Measurements from ENCODE around the gene SF3A2. TPM values are rescaled to one million over a fixed set of nuclear protein-coding genes. Genes with fewer than 3 reads are reported as not detected.
"Not testable (repeated sequence)": the region's sequence is repeated elsewhere in the genome, so short reads cannot be mapped to it uniquely, and the experiment has no call there.

The SF3A2 gene
- polyA plus RNA-seq, 1 donor from 2014 or later, result 37.8 TPM

DNA sequence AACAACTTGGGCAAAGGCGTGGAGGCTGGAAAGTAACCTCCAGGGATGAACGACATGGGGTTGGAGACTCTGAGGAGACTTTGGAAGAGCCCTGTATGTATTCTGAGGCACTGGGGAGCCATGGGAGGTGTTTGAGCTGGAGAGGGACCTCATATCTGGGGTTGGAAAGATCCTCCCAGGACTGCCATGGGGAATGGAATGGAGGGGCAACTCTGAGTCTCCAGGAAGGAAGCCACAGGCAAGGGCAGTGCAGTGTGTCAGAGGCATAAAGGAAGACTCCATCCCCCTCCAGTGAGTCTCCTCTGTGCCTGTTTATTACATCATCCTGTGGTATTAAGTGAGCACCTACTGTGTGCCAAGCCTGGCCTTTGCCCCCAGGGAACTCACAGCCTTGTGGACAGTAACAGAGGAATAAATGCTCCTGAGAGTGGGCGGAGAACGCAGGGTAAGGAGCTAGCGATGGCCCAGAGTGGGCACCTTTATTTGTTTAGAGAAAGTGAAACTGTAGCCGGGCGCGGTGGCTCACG lies 37.6 kb downstream of the SF3A2 start:
- H3K27ac Mint-ChIP-seq, result peak overlapping the region; percentile 95 to 100 (median 98)
- peaks cover 24 to 39% (median 27%) of the 10 kb centered on the region in 3 donors for H3K4me1 Mint-ChIP-seq
- H3K4me3 Mint-ChIP-seq, result peak overlapping the region; percentile 72 to 98 (median 86)
- peaks cover 14% of the 10 kb centered on the region for H3K36me3 Mint-ChIP-seq
- no peaks in the 10 kb centered on the region for H3K27me3 Mint-ChIP-seq
- no peaks in the 10 kb centered on the region for H3K9me3 Mint-ChIP-seq

DNA sequence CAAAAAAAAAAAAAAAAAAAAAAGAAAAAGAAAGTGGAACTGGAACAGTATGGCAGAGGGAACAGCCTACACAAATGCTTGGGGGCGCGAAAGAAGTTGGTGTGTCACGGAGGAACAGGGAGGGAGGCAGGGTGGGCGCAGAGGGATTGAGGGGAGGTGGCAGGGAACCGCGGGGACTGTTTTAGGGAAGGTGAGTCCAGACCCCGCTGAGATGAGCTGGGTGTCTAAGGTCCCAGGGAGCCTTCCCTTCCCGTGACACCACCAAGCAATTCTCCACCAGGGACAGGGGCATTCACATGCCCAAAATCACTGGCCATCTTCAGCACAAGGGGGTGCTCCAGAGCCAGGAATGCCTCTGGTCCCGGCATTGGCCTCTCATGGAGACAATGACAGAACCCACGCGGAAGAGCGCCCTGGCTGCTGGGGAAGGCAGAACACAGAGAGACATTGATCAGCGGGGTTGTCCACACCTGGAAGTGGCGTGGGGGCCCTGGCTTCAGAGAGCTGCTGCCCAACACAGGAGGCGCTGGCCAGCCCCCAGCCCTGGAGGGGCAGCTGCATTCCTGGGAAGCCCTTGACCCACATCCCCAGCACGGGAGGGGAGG lies 38.4 kb downstream of the SF3A2 start:
- Mint-ChIP-seq H3K4me1 (peaks cover 24 to 38% (median 27%) of the 10 kb centered on the region in 3 donors), H3K36me3 (peaks cover 13% of the 10 kb centered on the region), H3K9me3 (no peaks in the 10 kb centered on the region)

DNA sequence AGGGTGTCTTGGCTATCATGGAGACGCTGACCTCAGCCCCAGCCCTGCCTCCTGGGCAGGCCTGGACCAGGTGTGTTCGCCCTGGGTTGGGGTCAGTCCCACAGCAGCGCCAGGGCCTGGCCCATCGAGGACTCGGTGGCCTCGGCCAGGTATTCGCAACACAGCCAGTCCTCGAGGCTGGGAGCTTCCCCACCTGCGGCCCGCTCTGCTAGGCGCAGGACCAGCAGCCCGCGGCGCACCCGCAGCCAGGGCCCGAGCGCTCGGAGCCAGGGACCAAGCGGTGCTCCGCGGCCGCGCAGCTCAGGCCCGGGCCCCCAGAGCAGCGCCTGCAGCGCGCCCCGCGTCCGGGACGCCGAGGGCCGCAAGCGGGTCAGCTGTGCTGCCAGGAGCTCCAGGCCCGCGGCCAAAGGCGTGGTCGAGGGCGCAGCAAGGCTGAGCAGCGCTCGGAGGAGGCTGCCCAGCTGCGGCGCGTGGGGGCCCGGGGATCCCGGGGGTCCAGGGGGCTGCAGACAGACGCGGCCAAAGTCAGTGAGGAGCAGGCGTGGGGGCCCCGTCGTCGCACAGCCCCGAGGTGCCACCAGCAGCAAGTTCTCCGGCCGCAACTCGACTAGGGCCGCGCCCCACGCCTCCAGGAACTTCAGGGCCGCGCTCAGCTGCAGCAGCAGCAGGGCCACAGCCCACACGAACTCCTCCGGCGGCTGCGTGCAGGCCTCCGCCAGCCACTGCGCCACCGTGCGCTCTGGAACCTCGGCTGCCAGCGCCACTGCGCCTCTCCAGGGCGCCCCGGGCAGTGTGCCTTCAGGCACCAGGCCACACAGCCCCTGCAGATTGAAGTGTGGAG lies 39.2 kb downstream of the SF3A2 start:
- peak overlapping the region in 2 of 3 donors; percentile 93 to 100 for H3K27ac Mint-ChIP-seq
- peaks cover 13% of the 10 kb centered on the region for H3K36me3 Mint-ChIP-seq
- H3K27me3 Mint-ChIP-seq, result no peaks in the 10 kb centered on the region
- peak overlapping the region in 1 of 4 donors; percentile 98 for H3K4me3 Mint-ChIP-seq
- H3K9me3 Mint-ChIP-seq, result no peaks in the 10 kb centered on the region
- H3K4me1 Mint-ChIP-seq, result peaks cover 24 to 37% (median 27%) of the 10 kb centered on the region in 3 donors

More for the DNA sequence above, 38.4 kb downstream of the SF3A2 start:
- Mint-ChIP-seq H3K27me3 (no peaks in the 10 kb centered on the region), H3K27ac (peak overlapping the region; percentile 71 to 100 (median 93)), H3K4me3 (peak overlapping the region in 3 of 4 donors; percentile 82 to 98 (median 83))

DNA sequence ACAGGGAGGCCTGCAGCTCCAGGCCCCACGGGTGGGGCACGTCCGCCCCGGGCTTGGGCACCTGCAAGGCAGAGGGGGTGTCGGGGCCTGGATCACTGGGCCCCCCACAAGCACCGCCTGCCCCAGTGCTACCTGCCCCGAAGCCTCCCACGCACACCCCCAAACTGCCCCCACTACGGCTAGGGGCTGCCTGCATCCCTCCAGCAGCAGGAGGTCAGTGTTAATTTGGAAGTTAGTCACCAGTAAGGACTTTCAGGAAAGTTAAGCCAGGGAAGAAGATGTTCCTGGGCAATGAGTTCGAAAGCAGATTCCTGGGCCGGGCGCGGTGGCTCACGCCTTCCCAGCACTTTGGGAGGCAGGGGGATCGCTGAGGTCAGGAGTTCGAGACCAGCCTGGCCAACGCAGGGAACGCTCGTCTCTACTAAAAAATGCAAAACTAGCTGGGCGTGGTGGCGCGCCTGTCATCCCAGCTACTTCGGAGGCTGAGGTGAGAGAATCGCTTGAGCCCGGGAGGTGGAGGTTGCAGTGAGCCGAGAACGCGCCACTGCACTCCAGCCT lies 39.9 kb downstream of the SF3A2 start:
- peaks cover 9% of the 10 kb centered on the region for H3K36me3 Mint-ChIP-seq
- no peaks in the 10 kb centered on the region for H3K9me3 Mint-ChIP-seq
- H3K4me1 Mint-ChIP-seq, result peaks cover 23 to 36% (median 25%) of the 10 kb centered on the region in 3 donors
- H3K27me3 Mint-ChIP-seq, result no peaks in the 10 kb centered on the region
- H3K27ac Mint-ChIP-seq, result peak overlapping the region in 2 of 3 donors; percentile 95
- H3K4me3 Mint-ChIP-seq, result peak overlapping the region in 2 of 4 donors; percentile 74 to 80

DNA sequence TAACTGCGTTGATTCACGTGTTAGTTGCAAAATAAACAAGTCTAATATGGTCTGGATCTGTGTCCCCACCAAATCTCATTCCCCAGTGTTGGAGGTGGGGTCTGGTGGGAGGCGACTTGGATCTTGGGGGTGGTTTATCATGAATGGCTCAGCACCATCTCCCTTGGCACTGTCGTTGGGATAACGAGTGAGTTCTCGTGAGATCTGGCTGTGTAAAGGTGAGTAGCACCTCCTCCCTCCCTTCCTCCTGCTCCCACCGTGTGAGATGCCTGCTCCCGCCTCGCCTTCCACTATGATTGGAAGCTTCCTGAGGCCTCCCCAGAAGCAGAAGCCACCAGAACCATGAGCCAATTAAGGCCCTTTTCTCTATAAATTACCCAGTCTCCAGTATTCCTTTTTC lies 40.5 kb downstream of the SF3A2 start:
- Mint-ChIP-seq H3K4me1 (peaks cover 22 to 33% (median 23%) of the 10 kb centered on the region in 3 donors), H3K4me3 (peak overlapping the region in 3 of 4 donors; percentile 3 to 80 (median 7)), H3K9me3 (no peaks in the 10 kb centered on the region), H3K27ac (peak overlapping the region in 2 of 3 donors; percentile 95), H3K27me3 (no peaks in the 10 kb centered on the region), H3K36me3 (peaks cover 7% of the 10 kb centered on the region)

DNA sequence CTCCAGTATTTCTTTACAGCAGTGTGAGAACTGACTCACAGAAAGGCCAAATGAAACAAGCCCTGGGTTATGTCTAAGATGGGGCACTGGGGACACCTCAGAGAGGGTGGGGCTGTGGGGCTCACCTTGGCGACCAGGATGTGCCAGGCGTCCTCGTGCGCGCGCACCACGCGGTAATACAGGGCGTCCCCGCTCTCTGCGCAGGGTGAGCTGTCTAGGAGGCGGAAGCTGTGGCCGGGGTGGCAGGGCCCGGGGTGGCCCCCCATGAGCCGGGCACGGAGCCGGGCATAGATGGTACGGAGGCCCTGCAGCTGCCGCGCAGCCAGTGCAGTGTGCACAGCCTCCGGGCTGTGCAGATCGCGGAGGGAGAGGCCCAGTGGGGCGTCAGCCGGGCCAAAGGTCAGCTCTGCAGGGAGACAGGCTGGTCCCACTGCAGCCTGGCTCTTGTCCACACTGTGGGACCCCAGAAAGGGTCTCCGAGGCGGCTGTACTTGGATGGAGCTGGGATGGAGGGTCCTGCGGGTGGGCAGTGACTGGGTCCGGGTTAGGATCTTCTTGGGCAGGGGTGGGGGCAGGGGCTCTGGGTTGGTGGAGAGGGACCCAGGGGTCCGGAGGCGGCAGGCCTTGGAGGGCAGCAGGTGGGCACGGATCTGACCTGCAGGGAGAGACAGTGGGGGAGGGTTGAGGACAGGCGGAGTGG lies 42.0 kb downstream of the SF3A2 start:
- no peaks in the 10 kb centered on the region for H3K27me3 Mint-ChIP-seq
- H3K27ac Mint-ChIP-seq, result peak overlapping the region in 2 of 3 donors; percentile 73 to 95
- H3K36me3 Mint-ChIP-seq, result peaks cover 4% of the 10 kb centered on the region
- peaks cover 18 to 25% (median 22%) of the 10 kb centered on the region in 3 donors for H3K4me1 Mint-ChIP-seq
- H3K4me3 Mint-ChIP-seq, result peak overlapping the region in 1 of 4 donors; percentile 57
- H3K9me3 Mint-ChIP-seq, result no peaks in the 10 kb centered on the region

DNA sequence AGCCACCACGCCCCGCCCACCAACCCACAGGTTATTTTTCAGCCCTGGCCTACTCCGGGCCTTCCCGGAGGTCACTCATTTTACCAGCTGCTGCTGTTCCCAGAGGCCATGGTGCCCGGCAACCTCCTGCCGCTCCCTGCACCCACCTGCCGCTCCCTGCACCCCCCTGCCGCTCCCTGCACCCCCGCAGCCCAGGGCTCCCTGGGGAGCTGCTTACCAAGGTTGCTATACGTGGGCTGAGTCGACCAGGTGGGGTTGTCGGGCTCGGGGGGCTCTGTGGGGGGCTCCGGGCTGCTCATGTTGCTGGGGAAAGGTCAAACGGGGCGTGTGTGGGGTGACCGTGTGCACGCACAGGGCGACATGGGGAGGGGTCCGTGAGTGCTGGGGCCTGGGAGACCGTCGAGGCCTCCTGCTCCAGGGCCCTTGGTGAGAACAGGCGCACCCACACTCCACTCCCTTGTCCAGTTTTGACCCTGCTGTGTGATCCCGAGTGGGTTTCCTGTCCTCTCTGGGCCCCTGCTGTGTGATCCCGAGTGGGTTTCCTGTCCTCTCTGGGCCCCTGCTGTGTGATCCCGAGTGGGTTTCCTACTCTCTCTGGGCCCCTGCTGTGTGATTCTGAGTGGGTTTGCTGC lies 44.1 kb downstream of the SF3A2 start:
- Mint-ChIP-seq H3K4me1 (peaks cover 6 to 10% (median 10%) of the 10 kb centered on the region in 3 donors), H3K4me3 (peak overlapping the region in 1 of 4 donors; percentile 82), H3K27ac (peak overlapping the region in 1 of 3 donors; percentile 95)

DNA sequence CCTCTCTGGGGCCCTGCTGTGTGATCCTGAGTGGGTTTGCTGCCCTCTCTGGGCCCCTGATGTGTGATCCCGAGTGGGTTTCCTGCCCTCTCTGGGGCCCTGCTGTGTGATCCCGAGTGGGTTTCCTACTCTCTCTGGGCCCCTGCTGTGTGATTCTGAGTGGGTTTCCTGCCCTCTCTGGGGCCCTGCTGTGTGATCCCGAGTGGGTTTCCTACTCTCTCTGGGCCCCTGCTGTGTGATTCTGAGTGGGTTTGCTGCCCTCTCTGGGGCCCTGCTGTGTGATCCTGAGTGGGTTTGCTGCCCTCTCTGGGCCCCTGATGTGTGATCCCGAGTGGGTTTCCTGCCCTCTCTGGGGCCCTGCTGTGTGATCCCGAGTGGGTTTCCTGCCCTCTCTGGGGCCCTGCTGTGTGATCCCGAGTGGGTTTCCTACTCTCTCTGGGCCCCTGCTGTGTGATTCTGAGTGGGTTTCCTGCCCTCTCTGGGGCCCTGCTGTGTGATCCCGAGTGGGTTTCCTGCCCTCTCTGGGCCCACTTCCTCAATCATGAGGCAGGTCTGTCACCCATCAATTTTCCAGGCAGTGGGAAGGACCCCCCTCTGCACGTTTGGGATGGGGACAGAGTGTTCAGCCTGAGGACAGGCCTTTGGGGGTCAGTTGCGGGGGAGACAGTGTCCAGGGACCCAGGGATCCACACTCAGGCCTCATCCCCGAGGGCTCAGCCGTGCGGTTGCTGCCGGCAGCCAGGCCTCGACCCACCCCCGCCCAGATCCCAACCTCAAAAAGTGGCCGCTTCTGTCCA lies 44.8 kb downstream of the SF3A2 start:
- H3K27ac Mint-ChIP-seq, result peak overlapping the region; percentile 23 to 85 (median 31)
- peaks cover 6 to 10% (median 10%) of the 10 kb centered on the region in 3 donors for H3K4me1 Mint-ChIP-seq
- not testable (repeated sequence) for H3K36me3 Mint-ChIP-seq, H3K9me3 Mint-ChIP-seq, H3K27me3 Mint-ChIP-seq
- peak overlapping the region in 2 of 4 donors; percentile 71 to 86 for H3K4me3 Mint-ChIP-seq

More for the DNA sequence above, 44.1 kb downstream of the SF3A2 start:
- H3K36me3 Mint-ChIP-seq, result peaks cover 2% of the 10 kb centered on the region
- H3K27me3 Mint-ChIP-seq, result no peaks in the 10 kb centered on the region
- H3K9me3 Mint-ChIP-seq, result no peaks in the 10 kb centered on the region

DNA sequence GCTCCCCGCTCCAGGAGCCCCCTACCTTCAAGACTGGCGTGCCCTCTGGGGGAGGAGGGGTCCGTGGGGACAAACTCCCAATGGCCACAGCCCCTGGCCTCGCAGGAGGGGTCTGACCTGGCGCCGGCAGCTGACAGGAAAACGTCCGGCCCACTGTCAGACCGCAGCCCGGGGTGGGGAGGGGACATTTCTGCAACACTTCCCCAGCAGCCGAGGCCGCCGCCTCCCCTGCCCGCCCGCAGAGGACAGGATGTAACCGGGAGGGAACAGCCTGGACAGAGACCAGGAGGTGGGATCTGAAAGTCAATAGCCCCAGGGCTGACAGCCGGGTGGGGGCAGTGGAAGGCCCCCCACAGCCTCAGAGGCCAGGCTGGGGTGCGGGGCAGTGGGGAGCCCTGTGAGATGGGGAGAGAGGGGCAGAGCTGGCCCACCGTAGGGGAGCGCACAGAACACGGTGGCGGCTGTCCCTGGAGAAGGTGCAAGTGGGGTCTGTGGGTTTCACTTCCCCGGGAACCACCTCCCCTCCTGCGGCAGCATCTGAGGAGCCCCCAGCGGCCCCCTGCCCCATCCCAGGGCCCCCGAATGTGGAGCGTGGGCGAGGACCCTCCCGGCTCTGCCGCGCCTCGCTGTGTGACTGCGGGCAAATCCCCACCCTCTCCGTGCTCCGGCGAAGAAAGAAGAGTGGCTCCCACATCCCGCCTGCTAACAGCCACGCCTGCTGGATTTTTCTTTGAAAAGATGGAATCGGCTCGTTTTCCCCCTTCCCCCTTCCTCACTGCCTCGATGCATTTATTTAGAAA lies 45.6 kb downstream of the SF3A2 start, which contains the start of gene PEAK3:
TSS of gene PEAK3 (minus strand) at position 114 of the 800 bp plus-strand sequence. CDS start 1,244 bp downstream, outside the sequence.
- Mint-ChIP-seq H3K4me3 (peak within 1 kb of the TSS; percentile 48 to 86 (median 70)), H3K4me1 (peaks cover 6 to 8% (median 6%) of the 10 kb centered on the region in 3 donors), H3K36me3 (peaks cover under 1% of the 10 kb centered on the region), H3K27me3 (no peaks in the 10 kb centered on the region), H3K27ac (peak within 1 kb of the TSS; percentile 23 to 85 (median 31)), H3K9me3 (no peaks in the 10 kb centered on the region)

DNA sequence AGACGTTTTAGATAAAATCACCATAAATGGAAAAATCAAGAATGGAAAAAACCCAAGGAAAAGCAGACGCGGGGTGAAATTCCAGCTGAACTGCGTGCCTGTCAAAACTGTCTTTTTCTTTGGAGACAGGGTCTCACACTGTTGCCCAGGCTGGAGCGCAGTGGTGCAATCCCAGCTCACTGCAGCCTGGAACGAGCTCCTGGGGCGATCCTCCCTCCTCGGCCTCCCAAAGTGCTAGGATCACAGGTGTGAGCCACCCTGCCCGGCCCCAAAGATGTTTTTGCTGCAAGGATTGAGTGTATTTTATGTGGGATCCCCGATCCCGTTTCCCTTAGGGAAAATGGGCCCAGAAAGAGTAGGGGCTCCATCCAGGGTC lies 46.2 kb downstream of the SF3A2 start:
- Mint-ChIP-seq H3K27me3 (no peaks in the 10 kb centered on the region), H3K4me1 (peaks cover 1 to 8% (median 6%) of the 10 kb centered on the region in 3 donors), H3K36me3 (no peaks in the 10 kb centered on the region), H3K27ac (peak overlapping the region in 1 of 3 donors; percentile 85), H3K4me3 (peak overlapping the region in 3 of 4 donors; percentile 48 to 71 (median 70)), H3K9me3 (no peaks in the 10 kb centered on the region)

DNA sequence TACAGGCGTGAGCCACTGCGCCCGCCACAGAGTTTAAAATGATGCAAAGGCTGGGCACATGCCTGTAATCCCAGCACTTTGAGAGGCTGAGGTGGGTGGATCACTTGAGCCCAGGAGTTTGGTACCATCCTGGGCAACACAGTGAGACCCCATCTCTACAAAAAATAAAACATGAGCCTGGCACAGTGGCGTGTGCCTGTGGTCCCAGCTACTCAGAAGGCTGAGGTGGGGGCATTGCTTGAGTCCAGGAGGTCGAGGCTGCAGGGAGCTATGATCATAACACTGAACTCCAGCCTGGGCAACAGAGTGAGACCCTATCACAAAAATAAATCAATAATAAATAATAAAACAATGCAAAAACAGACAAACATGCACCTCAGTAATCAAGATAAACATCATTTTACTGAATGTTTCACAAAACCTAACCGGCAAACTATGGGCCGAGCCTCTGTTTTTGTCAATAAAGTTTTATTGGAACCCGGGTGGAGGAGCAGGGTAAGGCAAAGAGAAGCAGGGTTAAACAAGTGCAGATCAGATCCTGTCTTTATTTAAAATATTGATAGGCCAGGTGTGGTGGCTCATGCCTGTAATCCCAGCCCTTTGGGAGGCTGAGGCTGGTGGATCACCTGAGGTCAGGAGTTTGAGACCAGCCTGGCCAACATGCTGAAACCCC lies 47.3 kb downstream of the SF3A2 start:
- no peaks in the 10 kb centered on the region for H3K36me3 Mint-ChIP-seq
- peaks cover 9 to 18% (median 10%) of the 10 kb centered on the region in 3 donors for H3K4me1 Mint-ChIP-seq
- H3K27ac Mint-ChIP-seq, result peak overlapping the region in 1 of 3 donors; percentile 89
- H3K9me3 Mint-ChIP-seq, result no peaks in the 10 kb centered on the region
- H3K4me3 Mint-ChIP-seq, result peak overlapping the region in 2 of 4 donors; percentile 12 to 48
- H3K27me3 Mint-ChIP-seq, result peaks cover 3% of the 10 kb centered on the region

Data from IgD-negative memory B cell (primary cell).